Upper lobe of right lung (tissue), 1 donor: ENCODE data around the gene DOK7. TPM values are rescaled to one million over a fixed set of nuclear protein-coding genes. Genes with fewer than 3 reads are reported as not detected.

ENCODE experiments used
- ATAC-seq: fragments of 200-7000 bp; cut with Tn5 transposase; one replicate; pipeline ENCODE4 v1.9.1; 2020; ENCODE audit warnings: mild to moderate bottlenecking, moderate library complexity
- DNase-seq: peaks from one replicate; pipeline ENCODE4 v3.0.0-alpha.2; 2020
- H3K27ac ChIP-seq: fragments of 200-600 bp; one replicate; pipeline ENCODE4 v1.8.0; 2022
- H3K27me3 ChIP-seq: fragments of 200-600 bp; one replicate; pipeline ENCODE4 v1.8.0; 2022; ENCODE audit warnings: mild to moderate bottlenecking
- H3K36me3 ChIP-seq: fragments of 200-600 bp; one replicate; pipeline ENCODE4 v1.8.0; 2022
- H3K4me1 ChIP-seq: fragments of 200-600 bp; one replicate; pipeline ENCODE4 v1.8.0; 2022
- H3K4me3 ChIP-seq: fragments of 200-600 bp; one replicate; pipeline ENCODE4 v1.8.0; 2022; ENCODE audit warnings: mild to moderate bottlenecking
- H3K9me3 ChIP-seq: fragments of 200-600 bp; one replicate; pipeline ENCODE4 v1.8.0; 2022
- CTCF ChIP-seq: fragments of 200-600 bp; IDR thresholded peaks from one replicate; pipeline ENCODE4 v1.8.0; 2022; ENCODE audit warnings: antibody characterized with exemption
- intact Hi-C: fragments of 100-400 bp; cut with DNase I; formaldehyde crosslinking; loops from one replicate; pipeline ENCODE4 v1.11.0; 2022
- total RNA-seq: library from RNA; stranded (reverse); fragmentation: NEBNext Ultra II Directional; extraction: Animal tissue kit (Norgen Biotek cat#: 25700); gene quantifications from one replicate; pipeline ENCODE4 v1.2.1, GENCODE V29; 2021
- donor health status: DM: no; HTN: yes; CAD: no; lungs with severe emphysema.

Gene DOK7
- total RNA-seq, 1 donor from 2014 or later, result 3.6 TPM

DNA sequence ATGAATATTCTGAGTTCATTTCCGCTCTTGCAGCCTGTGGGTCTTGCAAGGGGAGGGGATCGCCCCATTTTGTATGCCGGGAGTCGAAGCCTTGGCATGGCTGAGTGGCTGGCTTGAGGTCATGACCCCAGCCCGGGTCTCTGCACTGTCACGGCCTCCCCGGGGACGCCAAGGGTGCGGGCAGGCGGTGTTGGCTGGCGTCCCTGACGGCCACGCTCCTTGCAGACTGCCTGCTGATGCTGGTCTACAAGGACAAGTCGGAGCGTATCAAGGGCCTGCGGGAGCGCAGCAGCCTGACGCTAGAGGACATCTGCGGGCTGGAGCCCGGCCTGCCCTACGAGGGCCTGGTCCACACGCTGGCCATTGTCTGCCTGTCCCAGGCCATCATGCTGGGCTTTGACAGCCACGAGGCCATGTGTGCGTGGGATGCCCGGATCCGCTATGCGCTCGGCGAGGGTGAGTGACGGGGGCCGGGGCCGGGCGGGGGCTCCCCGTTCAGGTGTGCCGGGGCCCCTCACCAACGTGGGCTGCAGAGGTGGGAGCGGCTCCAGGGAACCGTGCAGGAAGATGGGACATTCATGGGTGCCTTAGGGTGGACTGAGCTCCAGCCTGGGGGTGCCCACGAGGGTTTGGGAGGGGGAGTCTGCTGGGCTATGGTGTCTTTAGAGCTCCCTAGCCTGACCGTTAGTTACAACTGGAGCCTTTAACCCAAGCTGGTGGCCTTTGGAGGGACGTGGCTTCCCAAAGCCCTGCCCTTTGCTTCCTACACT, 10.3 kb downstream of the DOK7 start:
- TF ChIP-seq CTCF, result no peak
- no peak for ATAC-seq
- Histone ChIP-seq H3K27me3 (peaks cover 4% of the 10 kb centered on the region), H3K27ac (no peak overlapping the region), H3K36me3 (no peaks in the 10 kb centered on the region), H3K9me3 (no peaks in the 10 kb centered on the region), H3K4me1 (no peaks in the 10 kb centered on the region), H3K4me3 (no peak overlapping the region)
- DNase-seq, result no peak
- intact Hi-C loops, result no loop called here

GRCh38 chr4:3473996-3474765, 11.1 kb downstream of the DOK7 start:
- Histone ChIP-seq H3K9me3 (no peaks in the 10 kb centered on the region), H3K27ac (no peak overlapping the region), H3K27me3 (peaks cover 4% of the 10 kb centered on the region), H3K4me1 (no peaks in the 10 kb centered on the region), H3K36me3 (no peaks in the 10 kb centered on the region), H3K4me3 (no peak overlapping the region)
- TF ChIP-seq CTCF, result no peak
- no peak for DNase-seq
- intact Hi-C loops, result no loop called here
- no peak for ATAC-seq

DNA sequence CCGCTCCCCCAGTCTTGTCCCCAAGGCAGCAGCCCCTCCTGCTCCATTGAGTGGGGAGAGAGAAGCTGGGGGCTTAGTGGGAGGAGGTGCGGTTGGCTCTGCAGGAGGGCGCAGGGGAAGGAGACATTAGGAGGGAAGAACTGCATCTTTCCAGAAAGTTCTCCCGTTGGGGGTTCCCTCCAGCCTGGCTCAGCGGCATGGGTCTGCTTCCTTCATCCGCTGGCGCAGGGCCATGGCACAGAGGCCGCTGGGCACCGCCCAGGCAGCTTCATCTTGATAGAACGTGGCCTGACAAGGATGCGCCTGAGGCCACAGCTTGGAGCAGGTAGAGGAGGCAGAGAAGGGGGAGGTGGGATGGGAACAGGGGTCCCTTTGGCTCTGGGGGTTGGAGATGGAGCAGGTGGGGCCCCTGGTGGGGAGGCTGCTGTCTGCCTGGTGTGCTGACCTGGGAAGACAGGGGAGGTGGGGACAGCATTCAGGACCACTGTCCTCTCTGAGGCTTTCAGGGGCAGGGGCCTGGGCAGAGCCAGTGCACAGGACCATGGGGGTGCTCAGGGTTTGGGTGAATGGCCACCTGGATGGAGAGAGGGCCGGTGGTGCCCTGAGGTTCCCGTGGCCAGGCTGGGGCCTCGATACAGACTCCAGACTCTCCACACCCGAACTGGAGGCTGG, 12.1 kb downstream of the DOK7 start:
- peaks cover under 1% of the 10 kb centered on the region for H3K4me1 ChIP-seq
- no peak for ATAC-seq
- no peaks in the 10 kb centered on the region for H3K36me3 ChIP-seq
- intact Hi-C loops, result no loop called here
- H3K4me3 ChIP-seq, result no peak overlapping the region
- peaks cover 4% of the 10 kb centered on the region for H3K27me3 ChIP-seq
- no peak for DNase-seq
- no peak overlapping the region for H3K27ac ChIP-seq
- TF ChIP-seq CTCF, result no peak
- H3K9me3 ChIP-seq, result no peaks in the 10 kb centered on the region

- TF ChIP-seq CTCF, result no peak
- H3K4me1 ChIP-seq, result peaks cover 6% of the 10 kb centered on the region
- no peak overlapping the region for H3K27ac ChIP-seq
- H3K36me3 ChIP-seq, result no peaks in the 10 kb centered on the region
- ATAC-seq (no peak), DNase-seq (no peak)
- peaks cover 5% of the 10 kb centered on the region for H3K27me3 ChIP-seq
- H3K9me3 ChIP-seq, result no peaks in the 10 kb centered on the region
- intact Hi-C loops, result no loop called here
- H3K4me3 ChIP-seq, result no peak overlapping the region
Observed at GRCh38 chr4:3475713-3476260, 12.7 kb downstream of the DOK7 start.

DNA sequence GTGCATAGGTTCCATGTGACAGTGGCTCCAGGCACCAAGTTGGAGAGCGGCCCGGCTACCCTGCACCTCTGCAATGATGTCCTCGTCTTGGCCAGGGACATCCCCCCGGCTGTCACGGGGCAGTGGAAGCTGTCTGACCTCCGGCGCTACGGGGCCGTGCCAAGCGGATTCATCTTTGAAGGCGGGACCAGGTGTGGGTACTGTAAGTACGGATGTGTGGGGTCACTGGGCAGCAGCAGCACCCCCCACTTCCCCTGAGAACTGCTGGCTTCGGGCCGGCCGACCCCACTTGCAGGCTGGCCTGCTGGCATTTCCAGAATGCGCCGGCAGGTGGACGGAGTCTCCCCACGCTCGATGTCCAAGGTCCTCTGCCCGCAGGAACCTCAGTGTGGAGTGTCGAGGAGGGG, 13.2 kb downstream of the DOK7 start:
- Histone ChIP-seq H3K4me3 (no peak overlapping the region), H3K36me3 (no peaks in the 10 kb centered on the region), H3K27ac (no peak overlapping the region), H3K4me1 (peaks cover 6% of the 10 kb centered on the region), H3K9me3 (no peaks in the 10 kb centered on the region), H3K27me3 (peaks cover 7% of the 10 kb centered on the region)
- ATAC-seq, result no peak
- no peak for DNase-seq
- TF ChIP-seq CTCF, result no peak
- intact Hi-C loops, result no loop called here
